ENCODE results near the gene FMNL2.

The FMNL2 gene

DNA sequence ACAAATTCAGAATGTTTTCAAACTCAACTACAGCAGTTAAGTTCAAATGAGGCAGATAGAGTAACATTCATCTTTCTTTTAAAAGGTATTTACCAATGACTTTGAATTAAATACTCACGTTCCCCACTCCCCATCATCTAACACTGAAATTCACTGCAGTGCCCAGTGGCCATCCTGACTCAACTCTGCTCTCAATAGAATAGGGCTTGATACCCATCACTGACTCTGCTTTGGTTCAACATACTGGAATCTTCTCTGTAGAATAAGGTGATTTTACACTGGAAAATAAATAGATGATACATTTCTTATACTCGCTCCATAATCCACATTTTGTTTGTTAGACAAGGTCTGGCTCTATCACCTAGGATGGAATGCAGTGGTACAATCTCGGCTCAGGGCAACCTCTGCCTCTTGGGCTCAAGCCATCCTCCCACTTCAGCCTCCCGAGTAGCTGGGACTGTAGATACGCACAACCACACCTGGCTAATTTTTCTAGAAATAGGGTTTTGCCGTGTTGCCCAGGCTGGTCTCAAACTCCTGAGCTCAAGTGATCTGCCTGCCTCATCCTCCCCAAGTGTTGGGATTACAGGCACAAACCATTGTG lies 315.9 kb downstream of the FMNL2 start:
- DNase-seq (ENCODE audit: low spot score), result no peak

DNA sequence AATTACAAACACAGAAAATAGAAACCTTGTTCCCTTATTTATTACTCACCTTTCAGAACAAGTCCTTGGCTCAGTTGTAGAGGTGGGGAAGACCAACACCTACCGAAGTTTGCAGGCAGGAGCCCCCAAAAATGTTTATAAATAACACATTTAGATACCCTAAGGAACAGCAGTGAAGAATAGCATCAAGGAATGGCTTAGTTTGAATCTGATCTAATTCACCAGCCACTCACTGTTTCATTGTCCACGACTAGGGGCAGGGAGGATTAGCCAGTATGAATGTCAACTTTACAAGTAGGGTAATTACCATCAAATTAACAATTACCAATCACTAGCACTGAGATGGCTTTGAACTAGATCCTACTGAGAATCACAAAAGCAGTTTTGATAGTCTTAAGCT lies 316.9 kb downstream of the FMNL2 start:
- no peak for DNase-seq (ENCODE audit: low spot score)

DNA sequence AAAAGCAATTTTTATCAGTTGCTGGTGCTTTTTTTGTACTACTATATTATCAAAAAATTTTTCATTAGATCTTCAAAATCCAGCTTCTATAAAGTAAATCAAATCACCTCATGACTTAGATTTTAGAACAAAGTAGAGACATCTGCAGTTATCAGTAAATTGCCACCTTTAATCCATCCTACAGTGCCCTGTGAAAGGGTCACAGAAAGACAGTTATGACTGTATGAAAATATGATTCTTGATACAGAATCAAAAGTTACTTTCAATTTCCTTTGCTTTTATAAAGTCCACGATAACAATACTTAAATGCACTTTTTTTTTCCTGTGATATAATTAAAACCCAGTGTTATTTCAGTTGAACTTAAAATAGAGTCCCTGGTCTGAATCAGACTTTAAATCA lies 320.9 kb downstream of the FMNL2 start:
- DNase-seq (ENCODE audit: low spot score), result no peak

DNA sequence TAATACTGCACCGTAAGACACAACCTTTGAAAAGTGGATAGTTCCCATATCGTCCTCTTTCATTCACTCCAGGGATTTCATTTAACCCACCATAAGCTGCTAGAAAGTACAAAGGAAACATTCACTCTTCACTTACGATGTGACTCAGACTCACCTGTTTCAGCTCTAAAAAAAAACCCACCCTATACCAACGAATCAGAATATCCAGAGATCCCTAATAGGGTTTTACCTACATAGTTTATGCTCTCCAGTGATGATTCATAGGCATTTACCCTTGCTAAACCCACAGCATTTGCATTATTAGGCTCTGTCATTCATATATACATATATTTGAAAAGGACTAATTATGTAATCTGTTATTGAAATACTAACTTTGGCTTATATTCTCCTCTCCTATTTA lies 322.1 kb downstream of the FMNL2 start:
- no peak for DNase-seq (ENCODE audit: low spot score)

DNA sequence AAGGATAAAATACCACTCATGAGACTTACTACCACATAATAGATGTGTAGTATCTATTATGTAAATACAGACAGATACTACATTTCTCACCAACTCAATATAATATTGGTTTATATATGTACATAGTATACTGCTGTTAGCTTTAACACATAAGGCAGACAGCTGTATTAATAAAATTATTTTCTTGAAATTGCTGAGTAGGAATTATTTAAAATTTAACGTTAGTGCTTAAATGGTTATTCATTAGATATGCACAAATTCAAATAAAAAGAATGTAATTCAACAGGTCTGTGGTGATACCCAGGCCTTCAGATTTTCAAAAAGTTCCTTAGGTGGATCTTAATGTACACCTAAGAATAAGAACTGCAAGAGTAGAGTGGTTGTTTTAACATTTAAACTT lies 323.2 kb downstream of the FMNL2 start:
- DNase-seq (ENCODE audit: low spot score), result no peak

DNA sequence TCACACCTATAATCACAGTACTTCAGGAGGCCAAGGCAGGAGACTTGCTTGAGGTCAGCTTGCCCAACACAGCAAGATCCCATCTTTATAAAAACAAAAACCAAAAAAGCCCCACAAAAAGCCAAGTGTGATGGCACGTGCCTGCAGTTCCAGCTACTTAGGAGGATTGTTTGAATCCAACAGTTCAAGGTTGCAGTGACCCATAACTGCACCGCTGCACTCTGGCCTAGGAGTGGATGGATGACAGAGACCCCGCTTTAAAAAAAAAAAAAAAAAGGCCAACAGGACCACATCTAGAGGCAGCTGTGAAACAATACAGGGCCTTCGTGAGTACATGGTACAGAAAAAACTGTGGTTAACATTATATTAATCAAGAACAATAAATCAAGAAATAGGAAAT lies 326.1 kb downstream of the FMNL2 start:
- DNase-seq (ENCODE audit: low spot score), result no peak

DNA sequence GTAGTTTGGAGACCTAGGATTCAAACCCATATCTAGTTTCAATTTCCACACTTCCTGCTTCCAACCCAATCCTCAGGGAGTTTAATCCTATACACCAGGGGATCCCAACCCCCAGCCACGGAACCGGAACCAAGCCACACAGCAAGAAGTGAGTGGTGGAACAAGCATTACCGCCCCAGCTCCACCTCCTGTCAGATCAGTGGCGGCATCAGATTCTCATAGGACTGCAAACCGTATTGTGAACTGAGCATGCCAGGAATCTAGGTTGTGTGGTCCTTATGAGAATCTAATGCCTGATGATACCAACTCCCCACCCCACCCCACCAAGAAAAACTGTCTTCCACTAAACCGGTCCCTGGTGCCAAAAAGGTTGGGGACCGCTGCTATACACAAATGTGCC lies 329.8 kb downstream of the FMNL2 start:
- DNase-seq (ENCODE audit: low spot score), result no peak

DNA sequence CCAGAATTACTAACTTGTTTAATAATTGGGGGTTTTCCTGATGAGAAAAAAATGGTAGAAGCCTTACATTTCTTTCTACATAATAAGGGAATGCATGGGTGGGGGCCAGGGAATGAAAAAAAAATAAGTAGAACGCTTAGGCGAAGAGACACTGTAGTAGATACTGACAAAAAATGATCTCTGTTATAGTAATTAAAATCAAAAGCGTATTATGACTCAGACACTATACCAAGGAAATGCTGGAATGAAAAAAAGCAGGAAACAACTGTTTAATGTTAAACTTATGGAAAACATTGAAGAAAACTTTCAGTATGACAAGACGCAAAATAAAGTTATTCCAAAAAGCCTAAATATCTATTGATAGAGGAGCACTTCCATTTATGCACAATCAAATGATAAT lies 339.4 kb downstream of the FMNL2 start:
- no peak for DNase-seq (ENCODE audit: low spot score)

DNA sequence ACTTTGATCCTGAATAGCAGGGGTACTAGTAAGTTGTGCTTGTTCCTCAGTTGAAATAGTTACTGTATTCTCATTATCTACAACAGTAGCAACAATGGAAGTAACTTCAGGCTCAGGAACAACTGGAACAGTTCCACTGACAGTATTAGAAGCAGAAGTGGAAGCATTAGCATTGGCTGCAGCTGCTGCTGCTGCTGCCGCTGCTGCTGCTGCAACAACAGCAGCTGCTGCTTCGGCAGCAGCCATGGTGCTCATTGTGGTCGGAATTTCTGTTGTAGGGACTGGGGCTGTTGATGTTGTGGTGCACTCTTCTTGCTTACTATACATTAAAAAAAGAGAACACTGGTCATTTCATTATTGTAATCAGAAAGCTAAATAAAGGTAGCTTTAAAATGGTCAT lies 341.5 kb downstream of the FMNL2 start:
- no peak for DNase-seq (ENCODE audit: low spot score)

DNA sequence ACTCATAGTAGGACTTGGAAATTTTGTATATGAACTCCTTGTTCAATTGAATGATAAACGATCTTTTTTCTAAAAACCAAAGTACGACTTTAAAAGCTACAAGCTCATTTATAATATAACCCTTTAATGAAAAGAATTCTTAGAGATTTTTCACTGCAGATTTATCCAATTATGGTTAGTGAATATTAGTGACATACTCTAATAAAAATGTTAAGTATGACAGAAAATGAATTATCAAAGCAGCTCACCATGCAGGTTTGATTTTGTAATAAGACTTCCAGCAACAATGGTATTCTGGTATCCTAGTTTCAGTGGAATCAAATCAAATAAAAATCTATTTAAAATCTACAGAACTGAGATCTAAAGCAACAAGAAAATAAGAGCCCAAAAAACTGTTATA lies 343.8 kb downstream of the FMNL2 start:
- no peak for DNase-seq (ENCODE audit: low spot score)

DNA sequence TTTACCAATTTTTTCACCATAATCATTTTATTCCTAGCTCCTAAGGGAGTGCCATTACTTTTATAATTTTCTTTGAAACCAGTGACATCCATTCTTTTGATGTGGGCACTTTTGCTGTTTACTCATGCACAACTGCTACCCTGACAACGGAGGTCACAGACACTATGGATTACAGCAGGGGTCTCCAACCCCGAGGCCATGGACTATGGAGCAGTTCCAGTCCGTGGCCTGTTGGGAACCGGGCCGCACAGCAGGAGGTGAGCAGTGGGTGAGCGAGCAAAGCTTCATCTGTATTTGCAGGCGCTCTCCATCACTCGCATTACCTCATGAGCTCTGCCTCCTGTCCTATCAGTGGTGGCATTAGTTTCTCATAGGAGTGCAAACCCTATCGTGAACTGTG lies 347.7 kb downstream of the FMNL2 start:
- no peak for DNase-seq (ENCODE audit: low spot score)

DNA sequence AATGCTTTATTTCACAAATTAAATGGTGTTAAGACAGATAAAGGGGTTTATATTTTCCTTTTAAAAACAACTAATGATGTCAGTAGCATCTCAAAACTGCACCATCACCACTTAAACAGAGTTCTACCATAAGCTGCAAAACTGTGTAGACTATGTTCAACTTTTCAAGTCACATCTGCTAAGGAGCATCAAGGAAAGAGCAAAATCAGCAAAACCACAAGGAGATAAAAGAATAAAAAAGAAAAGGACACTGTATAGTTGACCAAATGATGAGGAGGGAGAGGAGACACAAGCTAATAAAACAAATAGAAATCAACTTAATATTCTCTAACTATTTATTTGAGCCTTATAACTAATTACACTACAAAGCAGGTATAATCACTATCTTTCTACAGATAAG lies 348.4 kb downstream of the FMNL2 start:
- DNase-seq (ENCODE audit: low spot score), result no peak

DNA sequence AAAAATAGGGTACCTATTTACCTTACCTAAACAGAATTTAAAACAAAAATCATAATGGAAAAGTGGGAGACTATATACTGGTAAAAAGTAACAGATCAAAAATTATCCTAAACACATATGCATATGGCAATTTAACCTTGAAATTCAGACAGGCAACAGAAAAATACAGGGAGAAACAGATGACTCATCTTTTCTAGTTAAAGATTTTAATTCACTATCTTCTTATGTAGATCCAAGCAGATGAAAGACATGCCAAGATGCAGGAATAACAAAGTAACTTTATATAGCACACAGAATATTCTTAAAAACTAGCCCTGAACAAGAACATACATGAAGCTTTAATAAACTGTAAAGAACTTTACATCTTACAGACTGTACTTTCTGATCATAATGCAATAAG lies 351.3 kb downstream of the FMNL2 start:
- DNase-seq (ENCODE audit: low spot score), result no peak

DNA sequence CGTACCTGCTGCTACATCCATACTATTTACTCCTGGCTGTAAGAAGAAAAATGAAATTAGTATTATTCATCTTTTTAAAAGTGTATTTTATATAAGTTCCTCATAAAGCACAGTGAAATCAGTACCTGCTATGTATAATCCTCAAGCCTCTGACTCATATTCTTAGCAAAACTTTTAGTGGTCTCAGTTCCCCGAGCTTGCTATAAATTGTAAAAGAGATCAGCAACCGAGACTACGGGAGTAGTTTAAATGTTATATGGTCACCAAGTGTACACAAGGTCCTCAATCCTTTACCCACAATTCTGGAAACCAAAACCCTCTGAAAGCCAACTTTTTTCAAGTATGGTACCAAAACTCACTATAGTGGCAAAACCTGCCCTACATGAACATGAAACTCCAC lies 358.1 kb downstream of the FMNL2 start:
- DNase-seq (ENCODE audit: low spot score), result no peak

DNA sequence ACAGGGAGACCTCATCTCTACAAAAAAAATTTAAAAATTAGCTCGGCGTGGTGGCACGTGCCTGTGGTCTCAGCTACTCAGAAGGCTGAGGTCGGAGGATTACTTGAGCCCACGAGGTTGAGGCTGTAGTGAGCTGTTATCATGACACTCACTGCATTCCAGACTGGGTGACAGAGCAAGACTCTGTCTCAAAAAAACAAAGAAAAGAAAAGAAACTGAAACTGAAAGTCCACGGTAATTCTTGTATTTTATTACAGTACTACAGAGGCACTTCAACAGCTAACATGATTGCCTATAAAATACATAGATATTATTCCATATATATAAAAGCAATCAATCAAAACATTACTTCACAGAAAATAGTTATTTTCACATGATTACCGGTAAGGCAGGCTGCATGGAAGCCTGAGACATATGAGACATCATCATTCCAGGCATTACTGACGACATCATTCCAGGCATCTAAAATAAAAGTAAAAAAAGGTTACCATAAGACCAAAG lies 359.2 kb downstream of the FMNL2 start:
- no peak for DNase-seq (ENCODE audit: low spot score)

DNA sequence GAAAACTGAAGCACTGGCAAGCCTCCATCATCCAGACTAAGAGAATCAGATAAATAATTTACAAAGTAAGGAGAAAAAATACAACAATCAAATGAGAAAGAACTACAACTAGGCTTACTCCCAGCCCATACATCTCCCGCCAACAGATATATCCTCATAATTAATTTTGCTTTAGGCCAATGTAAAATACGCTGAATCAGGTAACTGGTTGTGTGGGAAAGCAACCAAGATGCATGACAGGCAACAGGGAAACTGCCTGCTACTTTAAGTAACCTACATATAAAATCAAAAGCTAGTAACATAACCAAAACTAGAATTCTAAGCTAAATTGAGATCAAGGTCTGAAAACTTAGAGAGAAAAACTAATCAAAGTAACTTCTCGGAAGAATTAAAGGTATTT lies 360.8 kb downstream of the FMNL2 start:
- DNase-seq (ENCODE audit: low spot score), result no peak

DNA sequence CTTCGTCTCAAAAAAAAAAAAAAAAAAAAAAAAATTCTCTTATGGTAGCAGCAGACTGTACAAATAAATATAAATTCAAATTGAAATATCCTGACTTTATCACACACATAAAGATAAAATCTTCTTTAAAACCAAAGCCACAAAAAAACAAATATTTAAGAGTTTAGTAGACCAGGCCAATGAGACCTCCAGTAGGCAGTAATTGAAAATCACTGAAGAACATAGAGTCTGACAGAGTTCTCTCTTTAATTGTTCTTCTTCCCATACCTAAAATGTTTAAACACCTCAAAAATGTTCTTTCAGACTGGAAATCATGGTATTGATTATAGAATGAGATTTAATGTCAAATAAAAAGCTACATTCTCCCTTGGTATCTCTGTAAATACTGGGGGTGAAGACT lies 361.5 kb downstream of the FMNL2 start:
- no peak for DNase-seq (ENCODE audit: low spot score)
